Peyer's patch (tissue), 4 donors: ENCODE data around the gene MAD1L1.

Source experiments
- POLR2A ChIP-seq, 2 donors: fragments of 450-650 bp; IDR thresholded peaks; one replicate each; pipeline ENCODE4 v1.5.1; 2017; ENCODE audit warnings: antibody characterized with exemption in 2 of 2, mild to moderate bottlenecking in 2 of 2, moderate library complexity in 2 of 2
- TF ChIP-seq, protein P1 (sequence below), 6 experiments: fragments of 450-650 bp in 4 of 6; fragments of 200-600 bp in 2 of 6; sonication (generic) in 1 of 6; IDR thresholded peaks; one replicate each; pipeline ENCODE4 v1.5.1; 2017 to 2019; ENCODE audit warnings: antibody characterized with exemption in 6 of 6, mild to moderate bottlenecking in 3 of 6, moderate library complexity in 1 of 6

DNA sequence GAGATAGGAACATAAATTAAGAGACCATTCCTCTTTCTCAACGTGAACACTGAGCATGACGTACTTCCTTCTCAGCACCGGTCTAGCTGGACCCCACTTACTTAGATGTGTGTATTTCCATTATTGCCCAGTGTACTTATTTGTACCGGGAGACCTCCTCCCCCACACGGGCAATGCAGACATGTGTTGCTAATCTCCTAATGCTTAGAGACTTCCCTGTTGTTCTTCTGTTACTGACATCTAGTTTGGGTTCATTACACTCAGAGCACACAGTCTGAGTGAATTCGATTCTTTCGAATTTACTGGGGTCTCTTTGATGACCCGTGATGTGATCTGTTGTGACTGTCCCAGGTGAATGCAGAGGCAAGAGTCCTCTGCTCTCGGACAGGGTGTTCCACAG, 260.0 kb downstream of the MAD1L1 start:
- TF ChIP-seq, protein P1, sequence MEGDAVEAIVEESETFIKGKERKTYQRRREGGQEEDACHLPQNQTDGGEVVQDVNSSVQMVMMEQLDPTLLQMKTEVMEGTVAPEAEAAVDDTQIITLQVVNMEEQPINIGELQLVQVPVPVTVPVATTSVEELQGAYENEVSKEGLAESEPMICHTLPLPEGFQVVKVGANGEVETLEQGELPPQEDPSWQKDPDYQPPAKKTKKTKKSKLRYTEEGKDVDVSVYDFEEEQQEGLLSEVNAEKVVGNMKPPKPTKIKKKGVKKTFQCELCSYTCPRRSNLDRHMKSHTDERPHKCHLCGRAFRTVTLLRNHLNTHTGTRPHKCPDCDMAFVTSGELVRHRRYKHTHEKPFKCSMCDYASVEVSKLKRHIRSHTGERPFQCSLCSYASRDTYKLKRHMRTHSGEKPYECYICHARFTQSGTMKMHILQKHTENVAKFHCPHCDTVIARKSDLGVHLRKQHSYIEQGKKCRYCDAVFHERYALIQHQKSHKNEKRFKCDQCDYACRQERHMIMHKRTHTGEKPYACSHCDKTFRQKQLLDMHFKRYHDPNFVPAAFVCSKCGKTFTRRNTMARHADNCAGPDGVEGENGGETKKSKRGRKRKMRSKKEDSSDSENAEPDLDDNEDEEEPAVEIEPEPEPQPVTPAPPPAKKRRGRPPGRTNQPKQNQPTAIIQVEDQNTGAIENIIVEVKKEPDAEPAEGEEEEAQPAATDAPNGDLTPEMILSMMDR (IDR thresholded peaks at IDR 0.05), result no peak
- no peak for TF ChIP-seq POLR2A (IDR thresholded peaks at IDR 0.05)
